Stimulated activated naive B cell treated with anti-CD40 and anti-IgM and Interleukin-4, amounts not matched to agents 10 μg/mL and 1 μg/mL and 100 μg/mL, for 72 hours (primary cell): ENCODE results near the gene BRSK2.
"Not testable (repeated sequence)": the region's sequence is repeated elsewhere in the genome, so short reads cannot be mapped to it uniquely, and the experiment has no call there.

Experiments used
- ATAC-seq, 2 donors: fragments of 150-1000 bp; cut with Tn5 transposase; replicated peaks; 2 replicates each; pipeline ENCODE4 v1.10.0; 2021; ENCODE audit warnings: moderate library complexity in 1 of 2
- DNase-seq: peaks from one replicate; pipeline ENCODE4 v3.0.0; 2021
- H3K27ac Mint-ChIP-seq: one replicate; pipeline ENCODE4 v1.8.0; 2022; ENCODE audit warnings: mild to moderate bottlenecking, mixed read lengths
- H3K27me3 Mint-ChIP-seq, 2 donors: one replicate each; pipeline ENCODE4 v1.8.0; 2022; ENCODE audit warnings: mixed read lengths in 2 of 2
- H3K36me3 Mint-ChIP-seq, 2 donors: one replicate each; pipeline ENCODE4 v1.8.0; 2022; ENCODE audit warnings: mixed read lengths in 2 of 2, mild to moderate bottlenecking in 1 of 2
- H3K4me1 Mint-ChIP-seq, 2 donors: one replicate each; pipeline ENCODE4 v1.8.0; 2022; ENCODE audit warnings: mixed read lengths in 2 of 2, mild to moderate bottlenecking in 1 of 2
- H3K4me3 Mint-ChIP-seq, 2 donors: one replicate each; pipeline ENCODE4 v1.8.0; 2022; ENCODE audit warnings: mild to moderate bottlenecking in 2 of 2, mixed read lengths in 2 of 2, moderate library complexity in 1 of 2
- H3K9me3 Mint-ChIP-seq, 2 donors: one replicate each; pipeline ENCODE4 v1.8.0; 2022; ENCODE audit warnings: mixed read lengths in 2 of 2, mild to moderate bottlenecking in 1 of 2

Gene BRSK2

DNA sequence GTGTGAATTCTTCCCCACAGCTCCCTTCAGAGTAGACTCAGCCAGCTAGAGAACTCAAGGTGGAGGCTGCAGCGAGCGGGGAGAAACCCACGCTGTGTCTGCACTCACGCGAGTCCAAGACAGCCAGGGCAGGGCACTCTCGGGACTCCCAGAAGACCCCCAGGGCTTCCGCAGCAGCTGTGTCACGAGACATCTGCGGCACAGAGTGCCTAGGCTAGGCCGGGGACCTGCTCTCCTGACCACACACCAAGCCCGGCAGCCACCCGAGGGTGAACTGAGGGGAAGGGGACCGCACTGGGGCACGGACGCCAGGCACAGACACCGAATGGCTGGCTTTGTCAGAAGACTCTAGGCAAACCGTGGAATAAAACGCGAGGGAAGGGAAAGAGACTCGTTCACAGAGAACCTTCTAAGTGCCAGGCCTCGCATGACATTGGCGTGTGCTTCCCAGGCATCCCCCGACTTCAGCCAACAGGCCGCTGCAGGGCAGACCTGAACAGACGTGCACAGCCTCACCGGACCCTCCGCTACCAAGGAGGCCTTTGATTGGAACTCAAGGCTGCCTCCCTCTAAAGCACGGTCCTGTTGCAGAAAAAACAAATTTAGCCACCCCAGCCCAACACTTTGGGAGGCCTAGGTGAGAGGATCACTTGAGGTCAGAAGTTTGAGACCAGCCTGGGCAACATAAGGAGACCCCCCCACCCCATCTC, 115.0 kb downstream of the BRSK2 start:
- H3K27ac Mint-ChIP-seq, result peak overlapping the region; percentile 14
- H3K4me3 Mint-ChIP-seq, result no peak overlapping the region
- no peaks in the 10 kb centered on the region for H3K27me3 Mint-ChIP-seq
- peaks cover 0 to 6% of the 10 kb centered on the region in 2 donors for H3K9me3 Mint-ChIP-seq
- DNase-seq, result no peak
- peaks cover 11 to 16% of the 10 kb centered on the region in 2 donors for H3K36me3 Mint-ChIP-seq
- ATAC-seq, result peak in 1 of 2 donors; percentile 18
- H3K4me1 Mint-ChIP-seq, result peaks cover 36 to 71% of the 10 kb centered on the region in 2 donors

DNA sequence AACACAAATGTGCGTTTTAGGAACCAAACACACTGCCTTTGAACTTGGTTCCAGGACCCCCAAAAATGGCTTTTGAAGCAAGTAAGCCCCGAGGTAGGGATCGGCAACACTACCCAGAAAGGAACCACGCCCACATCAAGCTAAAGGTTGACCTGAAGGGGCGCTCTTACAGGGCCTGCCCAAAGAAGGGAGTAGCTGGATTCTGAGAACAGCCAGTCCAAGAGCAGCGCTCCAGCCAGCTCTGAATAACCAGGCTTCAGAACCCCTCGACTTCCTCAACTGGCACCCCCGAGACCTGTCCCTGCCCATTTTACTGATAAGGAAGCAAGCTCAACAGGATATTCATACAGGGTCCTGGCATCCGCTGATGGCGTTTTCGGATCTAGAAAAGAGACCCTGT, 115.7 kb downstream of the BRSK2 start:
- Mint-ChIP-seq H3K9me3 (peaks cover 0 to 3% of the 10 kb centered on the region in 2 donors), H3K27ac (no peak overlapping the region), H3K4me3 (no peak overlapping the region), H3K27me3 (no peaks in the 10 kb centered on the region), H3K36me3 (peaks cover 6 to 9% of the 10 kb centered on the region in 2 donors), H3K4me1 (peaks cover 36 to 65% of the 10 kb centered on the region in 2 donors)
- ATAC-seq, result no peak
- no peak for DNase-seq

DNA sequence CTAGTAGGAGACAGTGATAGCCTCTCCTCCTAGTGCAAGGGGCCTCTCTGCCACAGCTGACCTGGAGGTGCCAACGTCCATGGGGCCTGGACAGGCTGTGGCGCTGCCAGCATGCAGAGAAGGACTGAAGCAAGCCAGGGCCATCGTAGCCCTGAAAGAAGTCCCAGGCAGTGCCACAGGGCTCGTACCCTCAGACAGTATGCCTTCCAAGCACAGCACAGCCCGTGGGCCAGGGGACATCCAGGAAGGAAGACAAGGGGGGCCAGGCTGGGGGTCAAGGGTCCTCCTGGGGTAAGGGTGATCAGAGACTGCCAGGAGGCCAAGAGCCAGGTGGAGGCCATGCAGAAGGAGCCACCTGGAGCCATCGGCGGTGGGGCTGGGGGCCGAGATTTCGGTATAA, 117.2 kb downstream of the BRSK2 start:
- Mint-ChIP-seq H3K36me3 (peaks cover 2 to 3% of the 10 kb centered on the region in 2 donors), H3K4me3 (no peak overlapping the region), H3K27me3 (no peaks in the 10 kb centered on the region), H3K4me1 (peaks cover 36 to 57% of the 10 kb centered on the region in 2 donors), H3K27ac (peak overlapping the region; percentile 59), H3K9me3 (no peaks in the 10 kb centered on the region)
- ATAC-seq (no peak), DNase-seq (no peak)

DNA sequence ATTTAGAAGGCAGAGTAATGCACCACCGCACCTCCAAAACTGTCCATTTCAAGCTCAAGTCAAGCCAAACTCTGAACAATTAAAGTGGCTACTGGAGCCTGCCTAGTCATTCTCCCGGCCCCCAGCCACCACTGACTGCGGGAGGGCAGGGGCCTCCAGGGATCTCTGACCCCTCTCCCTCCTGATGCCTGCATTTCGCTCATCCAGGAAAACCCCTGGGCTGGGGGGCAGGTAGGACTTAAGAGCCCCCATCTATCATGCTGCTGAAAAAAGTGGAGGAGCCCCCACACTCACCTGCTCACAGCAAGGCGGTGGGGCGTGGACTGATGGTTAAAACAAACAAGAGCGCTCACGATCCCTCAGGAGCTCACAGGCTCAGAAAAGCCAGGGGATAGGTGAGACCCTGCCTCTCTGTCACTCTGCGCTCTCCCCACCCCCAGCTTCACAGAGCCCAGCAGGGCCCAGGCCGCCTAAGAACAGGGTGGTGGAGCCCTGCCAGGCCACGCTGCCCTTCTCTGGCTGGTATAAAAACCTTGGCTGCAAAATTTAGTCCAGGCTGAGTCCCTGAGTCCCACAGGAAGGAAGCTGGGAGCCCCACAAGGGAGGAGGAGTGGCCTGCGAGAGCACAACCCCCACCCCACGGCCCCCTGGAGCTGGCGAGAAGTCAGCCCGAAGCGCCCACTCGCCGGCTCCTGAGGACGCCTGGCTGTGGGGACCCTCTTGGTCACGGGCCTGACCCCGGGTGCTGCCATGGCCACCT, 117.8 kb downstream of the BRSK2 start:
- H3K36me3 Mint-ChIP-seq, result peaks cover 2 to 3% of the 10 kb centered on the region in 2 donors
- no peak overlapping the region for H3K27ac Mint-ChIP-seq
- ATAC-seq (no peak), DNase-seq (no peak)
- H3K4me1 Mint-ChIP-seq, result peaks cover 39 to 61% of the 10 kb centered on the region in 2 donors
- no peaks in the 10 kb centered on the region for H3K27me3 Mint-ChIP-seq
- no peak overlapping the region for H3K4me3 Mint-ChIP-seq
- no peaks in the 10 kb centered on the region for H3K9me3 Mint-ChIP-seq

DNA sequence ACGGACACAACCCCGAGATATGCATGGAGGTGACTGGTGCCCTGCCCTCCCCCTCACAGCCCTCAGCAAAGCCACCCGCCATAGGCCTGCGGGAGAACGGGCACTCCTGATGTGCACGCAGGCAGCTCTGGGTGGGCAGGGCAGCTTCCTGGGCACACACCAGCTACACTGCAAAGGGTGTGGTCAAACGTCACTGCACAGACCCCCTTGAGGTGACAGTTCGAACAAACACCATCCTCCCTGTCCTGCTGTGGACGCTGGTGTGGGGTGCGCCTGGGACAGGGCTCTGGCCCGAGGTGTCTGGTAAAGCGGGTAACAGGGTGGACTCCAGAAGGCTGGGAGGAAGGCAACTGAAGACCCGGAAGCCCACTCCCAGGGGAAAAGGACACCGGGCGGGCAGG, 118.8 kb downstream of the BRSK2 start:
- Mint-ChIP-seq H3K4me1 (peaks cover 39 to 56% of the 10 kb centered on the region in 2 donors), H3K36me3 (peaks cover 5 to 6% of the 10 kb centered on the region in 2 donors), H3K4me3 (no peak overlapping the region), H3K27ac (peak overlapping the region; percentile 20), H3K9me3 (no peaks in the 10 kb centered on the region), H3K27me3 (no peaks in the 10 kb centered on the region)
- DNase-seq (no peak), ATAC-seq (no peak)

DNA sequence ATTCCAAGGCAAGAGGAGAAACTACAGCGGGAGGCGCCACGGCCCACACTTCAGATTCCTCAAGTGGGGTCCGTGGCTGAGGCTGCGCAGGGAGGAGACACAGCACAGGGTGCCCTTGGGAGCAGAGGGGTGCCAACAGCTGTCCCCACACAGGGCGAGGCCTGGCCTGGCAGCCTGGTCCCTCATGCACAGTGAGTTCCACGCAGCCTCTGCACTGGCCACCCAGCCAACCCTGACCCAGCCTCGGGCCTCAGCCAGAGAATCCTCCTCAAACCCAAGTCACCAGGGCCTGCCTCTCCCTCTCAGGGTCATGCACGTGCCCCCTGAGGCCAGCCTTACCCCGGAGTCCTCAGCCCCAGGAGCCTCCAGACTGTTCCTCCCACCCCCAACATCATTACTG, 119.3 kb downstream of the BRSK2 start:
- DNase-seq (no peak), ATAC-seq (no peak)
- Mint-ChIP-seq H3K4me1 (peaks cover 40 to 59% of the 10 kb centered on the region in 2 donors), H3K27ac (peak overlapping the region; percentile 49), H3K36me3 (peaks cover 4 to 9% of the 10 kb centered on the region in 2 donors), H3K9me3 (no peaks in the 10 kb centered on the region), H3K4me3 (no peak overlapping the region), H3K27me3 (no peaks in the 10 kb centered on the region)

DNA sequence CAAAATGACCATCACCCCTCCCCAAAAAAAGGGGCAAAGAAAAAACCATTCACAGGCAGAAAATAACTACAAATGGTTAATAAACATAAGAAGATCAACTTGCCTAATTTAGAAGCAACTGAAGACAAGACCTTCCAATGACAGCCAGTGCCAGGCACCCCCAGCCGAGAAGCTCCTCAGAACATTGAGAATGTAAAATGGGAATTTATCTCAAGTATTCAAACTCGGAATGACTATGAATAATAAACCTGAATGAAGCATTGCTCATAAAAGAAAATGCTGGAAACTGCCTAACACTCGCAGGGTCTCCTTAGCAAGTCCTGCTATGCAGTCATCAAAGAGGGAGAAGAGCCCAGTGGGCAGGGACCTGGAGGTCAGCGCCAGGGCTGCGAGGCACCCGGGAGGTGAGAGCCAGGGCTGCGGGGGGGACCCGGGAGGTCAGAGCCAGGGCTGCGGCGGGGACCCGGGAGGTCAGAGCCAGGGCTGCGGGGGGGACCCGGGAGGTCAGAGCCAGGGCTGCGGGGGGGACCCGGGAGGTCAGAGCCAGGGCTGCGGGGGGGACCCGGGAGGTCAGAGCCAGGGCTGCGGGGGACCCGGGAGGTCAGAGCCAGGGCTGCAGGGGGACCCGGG, 120.0 kb downstream of the BRSK2 start:
- ATAC-seq (no peak), DNase-seq (no peak)
- Mint-ChIP-seq H3K4me3 (no peak overlapping the region), H3K27me3 (no peaks in the 10 kb centered on the region), H3K9me3 (no peaks in the 10 kb centered on the region), H3K4me1 (peaks cover 39 to 66% of the 10 kb centered on the region in 2 donors), H3K27ac (peak overlapping the region; percentile 49), H3K36me3 (peaks cover 4 to 9% of the 10 kb centered on the region in 2 donors)

DNA sequence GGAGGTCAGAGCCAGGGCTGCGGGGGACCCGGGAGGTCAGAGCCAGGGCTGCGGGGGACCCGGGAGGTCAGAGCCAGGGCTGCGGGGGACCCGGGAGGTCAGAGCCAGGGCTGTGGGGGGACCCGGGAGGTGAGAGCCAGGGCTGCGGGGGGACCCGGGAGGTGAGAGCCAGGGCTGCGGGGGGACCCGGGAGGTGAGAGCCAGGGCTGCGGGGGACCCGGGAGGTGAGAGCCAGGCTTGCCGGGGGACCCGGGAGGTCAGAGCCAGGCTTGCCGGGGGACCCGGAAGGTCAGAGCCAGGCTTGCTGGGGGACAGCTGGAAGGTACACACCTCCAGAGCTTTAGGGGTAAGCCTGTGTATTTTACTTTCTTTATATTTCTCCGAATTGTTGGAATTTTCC, 120.6 kb downstream of the BRSK2 start:
- H3K9me3 Mint-ChIP-seq, DNase-seq, ATAC-seq, H3K27me3 Mint-ChIP-seq, H3K36me3 Mint-ChIP-seq, H3K4me3 Mint-ChIP-seq, H3K27ac Mint-ChIP-seq: not testable (repeated sequence)
- H3K4me1 Mint-ChIP-seq, result peaks cover 42 to 70% of the 10 kb centered on the region in 2 donors

DNA sequence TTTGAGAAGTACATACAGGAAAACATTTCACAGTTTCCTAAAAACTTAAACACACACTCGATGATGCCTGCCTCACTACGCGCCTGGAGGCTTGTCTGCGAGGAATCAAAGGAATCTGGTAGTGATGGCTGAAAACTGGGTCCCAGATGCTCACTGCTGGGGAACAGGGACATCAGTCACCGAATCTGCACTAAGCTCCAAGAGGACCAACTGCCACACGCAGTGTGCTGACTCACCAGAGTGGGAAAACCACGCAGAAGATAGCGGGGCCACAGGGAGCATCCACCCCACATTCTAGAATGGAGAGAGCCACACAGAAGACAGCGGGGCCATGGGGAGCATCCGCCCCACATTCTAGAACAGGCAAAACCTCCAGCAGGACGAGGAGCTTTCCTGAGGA, 121.2 kb downstream of the BRSK2 start:
- H3K4me1 Mint-ChIP-seq, result peaks cover 46 to 75% of the 10 kb centered on the region in 2 donors
- no peak overlapping the region for H3K4me3 Mint-ChIP-seq
- H3K9me3 Mint-ChIP-seq, result no peaks in the 10 kb centered on the region
- no peaks in the 10 kb centered on the region for H3K27me3 Mint-ChIP-seq
- ATAC-seq (no peak), DNase-seq (no peak)
- peaks cover 4 to 9% of the 10 kb centered on the region in 2 donors for H3K36me3 Mint-ChIP-seq
- H3K27ac Mint-ChIP-seq, result no peak overlapping the region

DNA sequence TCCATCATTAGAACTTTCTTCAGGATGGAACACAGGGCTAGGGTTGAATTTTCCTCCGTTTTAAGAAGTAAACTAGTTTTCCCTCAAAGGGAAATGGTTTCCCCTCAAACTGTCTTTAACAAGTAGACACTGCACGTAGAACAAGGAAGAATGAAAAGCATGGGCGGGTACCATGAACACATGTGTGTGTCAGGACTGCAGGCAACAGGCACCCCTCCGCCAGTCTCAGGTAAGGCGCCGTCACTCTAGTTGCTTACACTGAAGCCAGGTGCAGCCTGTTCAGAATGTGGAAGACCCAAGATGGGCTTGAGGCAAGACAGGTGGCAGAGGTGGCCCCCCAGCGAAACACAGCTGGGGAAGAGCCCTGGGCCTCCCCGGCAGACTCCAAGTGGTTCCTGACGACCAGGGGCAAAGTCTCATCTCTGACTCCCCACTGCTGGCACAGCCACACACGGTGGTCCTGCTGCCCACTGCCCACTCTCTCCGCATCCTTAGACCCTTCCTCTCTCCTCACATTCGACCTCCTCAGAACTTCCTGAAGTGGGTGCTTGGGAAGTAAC, 122.3 kb downstream of the BRSK2 start:
- H3K36me3 Mint-ChIP-seq, result peaks cover 4 to 9% of the 10 kb centered on the region in 2 donors
- H3K9me3 Mint-ChIP-seq, result no peaks in the 10 kb centered on the region
- ATAC-seq (no peak), DNase-seq (no peak)
- no peak overlapping the region for H3K4me3 Mint-ChIP-seq
- H3K27ac Mint-ChIP-seq, result peak overlapping the region; percentile 56
- H3K4me1 Mint-ChIP-seq, result peaks cover 46 to 75% of the 10 kb centered on the region in 2 donors
- H3K27me3 Mint-ChIP-seq, result no peaks in the 10 kb centered on the region
